Endothelial cell (in vitro differentiated cells): Measurements from ENCODE around the gene C10orf143. TPM values are rescaled to one million over a fixed set of nuclear protein-coding genes. Genes with fewer than 3 reads are reported as not detected.

ENCODE experiments used
- DNase-seq: peaks from one replicate; pipeline ENCODE4 v3.0.0; 2021; ENCODE audit warnings: low spot score
- H3K27ac Mint-ChIP-seq: one replicate; pipeline ENCODE4 v1.8.0; 2021; ENCODE audit warnings: mixed read lengths, inconsistent platforms; ENCODE audit not compliant: unreplicated experiment
- H3K27me3 Mint-ChIP-seq: one replicate; pipeline ENCODE4 v1.8.0; 2021; ENCODE audit warnings: mild to moderate bottlenecking, moderate library complexity, mixed read lengths, inconsistent platforms; ENCODE audit not compliant: unreplicated experiment
- H3K36me3 Mint-ChIP-seq: one replicate; pipeline ENCODE4 v1.8.0; 2021; ENCODE audit warnings: mild to moderate bottlenecking, low read depth, mixed read lengths, inconsistent platforms; ENCODE audit not compliant: unreplicated experiment
- H3K4me1 Mint-ChIP-seq: one replicate; pipeline ENCODE4 v1.8.0; 2021; ENCODE audit warnings: mild to moderate bottlenecking, mixed read lengths, inconsistent platforms; ENCODE audit not compliant: unreplicated experiment
- H3K4me3 Mint-ChIP-seq: one replicate; pipeline ENCODE4 v1.8.0; 2021; ENCODE audit warnings: mild to moderate bottlenecking, mixed read lengths, inconsistent platforms; ENCODE audit not compliant: unreplicated experiment
- H3K9me3 Mint-ChIP-seq: one replicate; pipeline ENCODE4 v1.8.0; 2021; ENCODE audit warnings: mixed read lengths, inconsistent platforms; ENCODE audit not compliant: unreplicated experiment
- CTCF ChIP-seq: fragments of 200-600 bp; sonication (generic); IDR thresholded peaks from one replicate; pipeline ENCODE4 v1.5.0; 2021; ENCODE audit warnings: antibody characterized with exemption; ENCODE audit not compliant: unreplicated experiment
- total RNA-seq: library from RNA; stranded (reverse); fragmentation: NEBNext Ultra II Directional; extraction: Animal tissue kit (Norgen Biotek cat#: 25700); gene quantifications from one replicate; pipeline ENCODE4 v1.2.1, GENCODE V29; 2021; ENCODE audit not compliant: unreplicated experiment

Gene C10orf143
- total RNA-seq, 1 donor from 2014 or later = 3.4 TPM

GRCh38 chr10:130043491-130043890 lies 67.1 kb downstream of the C10orf143 start:
- peaks cover 16% of the 10 kb centered on the region for H3K27me3 Mint-ChIP-seq

GRCh38 chr10:130042381-130042780 lies 68.2 kb downstream of the C10orf143 start:
- peaks cover 11% of the 10 kb centered on the region for H3K27me3 Mint-ChIP-seq
- H3K4me3 Mint-ChIP-seq = no peak overlapping the region
- H3K27ac Mint-ChIP-seq = no peak overlapping the region
- DNase-seq = no peak
- no peaks in the 10 kb centered on the region for H3K36me3 Mint-ChIP-seq
- no peak for TF ChIP-seq CTCF
- H3K4me1 Mint-ChIP-seq = no peaks in the 10 kb centered on the region
- H3K9me3 Mint-ChIP-seq = no peaks in the 10 kb centered on the region

More at GRCh38 chr10:130043491-130043890, 67.1 kb downstream of the C10orf143 start:
- Mint-ChIP-seq H3K4me1 (no peaks in the 10 kb centered on the region), H3K9me3 (no peaks in the 10 kb centered on the region), H3K27ac (no peak overlapping the region), H3K36me3 (no peaks in the 10 kb centered on the region), H3K4me3 (no peak overlapping the region)
- no peak for TF ChIP-seq CTCF
- no peak for DNase-seq

GRCh38 chr10:130041451-130042371 lies 68.9 kb downstream of the C10orf143 start:
- H3K27ac Mint-ChIP-seq = no peak overlapping the region
- H3K27me3 Mint-ChIP-seq = peaks cover 11% of the 10 kb centered on the region
- H3K4me1 Mint-ChIP-seq = no peaks in the 10 kb centered on the region
- DNase-seq = no peak
- no peaks in the 10 kb centered on the region for H3K9me3 Mint-ChIP-seq
- no peak overlapping the region for H3K4me3 Mint-ChIP-seq
- no peaks in the 10 kb centered on the region for H3K36me3 Mint-ChIP-seq
- no peak for TF ChIP-seq CTCF

- H3K36me3 Mint-ChIP-seq = no peaks in the 10 kb centered on the region
- no peak for TF ChIP-seq CTCF
- peaks cover 11% of the 10 kb centered on the region for H3K27me3 Mint-ChIP-seq
- H3K4me1 Mint-ChIP-seq = no peaks in the 10 kb centered on the region
- DNase-seq = no peak
- H3K4me3 Mint-ChIP-seq = no peak overlapping the region
- H3K27ac Mint-ChIP-seq = no peak overlapping the region
- H3K9me3 Mint-ChIP-seq = no peaks in the 10 kb centered on the region
These were observed 69.8 kb downstream of the C10orf143 start for GRCh38 chr10:130040817-130041330.

- H3K36me3 Mint-ChIP-seq = no peaks in the 10 kb centered on the region
- DNase-seq = no peak
- H3K27me3 Mint-ChIP-seq = peaks cover 12% of the 10 kb centered on the region
- no peak overlapping the region for H3K4me3 Mint-ChIP-seq
- no peaks in the 10 kb centered on the region for H3K9me3 Mint-ChIP-seq
- no peak overlapping the region for H3K27ac Mint-ChIP-seq
- no peaks in the 10 kb centered on the region for H3K4me1 Mint-ChIP-seq
- no peak for TF ChIP-seq CTCF
These were observed 70.3 kb downstream of the C10orf143 start for GRCh38 chr10:130040351-130040750.
